GM23248 (cell line): Measurements from ENCODE around the gene NEURL2.

Source experiments
- EZH2 ChIP-seq: fragments of 200-600 bp; sonication (generic); IDR thresholded peaks from 2 replicates; pipeline ENCODE4 v1.6.1; 2018; ENCODE audit warnings: antibody characterized with exemption, mild to moderate bottlenecking; ENCODE audit not compliant: insufficient read depth, poor library complexity, severe bottlenecking
- EZH2phosphoT487 ChIP-seq: fragments of 200-600 bp; sonication (generic); IDR thresholded peaks from 2 replicates; pipeline ENCODE4 v1.6.1; 2018; ENCODE audit warnings: antibody characterized with exemption, moderate library complexity, mild to moderate bottlenecking, low read depth; ENCODE audit not compliant: insufficient read depth

DNA sequence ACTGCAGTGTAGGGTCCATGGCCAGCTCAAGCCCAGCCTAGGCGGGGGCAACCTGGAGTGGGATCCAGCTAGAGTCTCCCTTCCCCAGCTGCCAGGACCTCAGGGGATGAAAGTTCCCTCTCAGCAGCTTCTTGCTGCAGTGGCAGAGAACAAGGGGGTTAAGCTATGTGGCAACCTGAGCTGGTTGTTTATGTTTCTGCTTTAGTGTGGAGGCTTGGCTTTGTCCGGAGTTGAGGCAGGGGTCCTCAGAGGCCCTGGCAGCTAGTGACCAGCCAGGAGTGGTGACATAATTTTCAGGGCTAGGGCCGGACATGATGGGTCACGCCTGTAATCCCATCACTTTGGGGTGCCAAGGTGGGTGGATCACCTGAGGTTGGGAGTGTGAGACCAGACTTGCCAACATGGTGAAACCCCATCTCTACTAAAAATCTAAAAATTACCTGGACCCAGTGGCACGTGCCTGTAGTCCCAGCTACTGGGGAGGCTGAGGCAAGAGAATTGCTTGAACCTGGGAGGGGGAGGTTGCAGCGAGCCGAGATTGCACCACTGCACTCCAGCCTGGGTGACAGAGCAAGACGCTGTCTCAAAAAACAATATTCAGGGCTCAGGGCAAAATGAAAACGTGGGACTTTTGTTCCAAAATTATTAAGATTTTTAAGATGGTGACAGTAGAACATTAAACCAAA lies 35.0 kb upstream of the NEURL2 start:
- TF ChIP-seq EZH2 (no peak), EZH2phosphoT487 (no peak)
